OCI-LY7 (cell line): Measurements from ENCODE around the gene DNAJB11. TPM values are rescaled to one million over a fixed set of nuclear protein-coding genes. Genes with fewer than 3 reads are reported as not detected.
"Not testable (repeated sequence)": the region's sequence is repeated elsewhere in the genome, so short reads cannot be mapped to it uniquely, and the experiment has no call there.

ENCODE experiments used
- BruUV-seq: library from RNA; stranded (reverse); fragments of 400-500 nt; replicated peaks from 2 replicates; lab custom pipeline; 2021; lab: Mats Ljungman, UMichigan
- CTCF ChIA-PET: fragments of 300-600 bp; sonication (Branson Sonifier 250); formaldehyde crosslinking; loops from one replicate; lab custom pipeline; 2022; ENCODE audit warnings: antibody characterized with exemption; ENCODE audit not compliant: unreplicated experiment; lab: Charles Lee
- POLR2A ChIA-PET: fragments of 300-600 bp; sonication (Branson Sonifier 250); formaldehyde crosslinking; loops from one replicate; lab custom pipeline; 2022; ENCODE audit warnings: antibody characterized with exemption; lab: Charles Lee
- DNase-seq: peaks from one replicate; pipeline ENCODE4 v3.0.0-alpha.2; 2015; ENCODE audit warnings: low spot score
- H2AFZ ChIP-seq: fragments of 200-600 bp; sonication (generic), shearing (Covaris generic); 2 replicates; pipeline ENCODE4 v1.6.1; 2014; ENCODE audit warnings: mild to moderate bottlenecking, antibody characterized with exemption, low read length, moderate library complexity
- H3K27ac ChIP-seq: fragments of 200-600 bp; sonication (generic); 2 replicates; pipeline ENCODE4 v1.5.1; 2014; ENCODE audit warnings: mixed run types, low read depth, mild to moderate bottlenecking, moderate library complexity, low read length, inconsistent platforms; ENCODE audit not compliant: poor library complexity, severe bottlenecking
- H3K36me3 ChIP-seq: fragments of 200-600 bp; sonication (generic); 2 replicates; pipeline ENCODE4 v1.6.1; 2014; ENCODE audit warnings: mild to moderate bottlenecking, antibody characterized with exemption, low read length, moderate library complexity, mixed read lengths; ENCODE audit not compliant: insufficient read depth
- H3K4me1 ChIP-seq: fragments of 200-600 bp; sonication (generic); 2 replicates; pipeline ENCODE4 v1.5.1; 2014; ENCODE audit warnings: mild to moderate bottlenecking, low read length; ENCODE audit not compliant: insufficient read depth, poor library complexity, severe bottlenecking
- H3K4me2 ChIP-seq: fragments of 200-600 bp; sonication (generic); 2 replicates; pipeline ENCODE4 v1.6.1; 2014; ENCODE audit warnings: mild to moderate bottlenecking, low read length
- H3K4me3 ChIP-seq: fragments of 200-600 bp; sonication (generic); 2 replicates; pipeline ENCODE4 v1.5.1; 2014; ENCODE audit warnings: mild to moderate bottlenecking, low read depth, low read length; ENCODE audit not compliant: poor library complexity, severe bottlenecking
- H3K79me2 ChIP-seq: fragments of 200-600 bp; sonication (generic); 2 replicates; pipeline ENCODE4 v1.6.1; 2016; ENCODE audit warnings: low read depth, mild to moderate bottlenecking, low read length, moderate library complexity, mixed read lengths; ENCODE audit not compliant: insufficient read depth
- H3K9me2 ChIP-seq: fragments of 200-600 bp; sonication (generic); 2 replicates; pipeline ENCODE4 v1.6.1; 2016; ENCODE audit warnings: mild to moderate bottlenecking, low read length, mixed read lengths; ENCODE audit not compliant: insufficient read depth
- H3K9me3 ChIP-seq: fragments of 200-600 bp; sonication (generic); 2 replicates; pipeline ENCODE4 v1.6.1; 2014; ENCODE audit warnings: mild to moderate bottlenecking, mixed run types, low read length, mixed read lengths
- H4K20me1 ChIP-seq: fragments of 200-600 bp; sonication (generic); 2 replicates; pipeline ENCODE4 v1.6.1; 2014; ENCODE audit warnings: mild to moderate bottlenecking, antibody characterized with exemption, low read length, moderate library complexity, mixed read lengths; ENCODE audit not compliant: insufficient read depth
- CTCF ChIP-seq: fragments of 200-600 bp; sonication (generic); conservative IDR thresholded peaks from 2 replicates; pipeline ENCODE4 v1.5.1; 2014; ENCODE audit warnings: mild to moderate bottlenecking, antibody characterized with exemption, low read length, moderate library complexity, mixed read lengths
- EZH2phosphoT487 ChIP-seq: fragments of 200-600 bp; sonication (generic); IDR thresholded peaks from 2 replicates; pipeline ENCODE4 v1.6.1; 2018; ENCODE audit warnings: low read depth, borderline replicate concordance, mild to moderate bottlenecking, mixed run types, antibody characterized with exemption, low read length, moderate library complexity, mixed read lengths
- intact Hi-C: fragments of 100-400 bp; cut with micrococcal nuclease; formaldehyde crosslinking; loops from one replicate; pipeline ENCODE4 v1.10.0; 2022; ENCODE audit not compliant: unreplicated experiment
- total RNA-seq, 2 experiments: library from RNA; depleted of rRNA in 1 of 2; stranded (reverse); fragments of >200 nt in 1 of 2; shearing (Covaris generic) in 1 of 2; gene quantifications; 2 replicates each; pipeline ENCODE4 v1.2.3, GENCODE V29; 2014 to 2022

The DNAJB11 gene
- total RNA-seq, 2 experiments from 2014 or later, result 61.1 to 73.0 TPM

GRCh38 chr3:186567072-186567921, 3.2 kb upstream of the DNAJB11 start, which contains the start of gene TBCCD1:
Gene TBCCD1, minus strand, starts transcription at chr3:186567339. Its CDS starts 3,010 bp downstream, at chr3:186564329.
- TSS peak; percentile 74 for BruUV-seq
- ChIA-PET CTCF (interaction anchor here (0.8 to 1.3 kb wide), 2 partner anchors 33 to 49 kb away, joined by 3 read pairs; no protein-coding TSS in a partner anchor), POLR2A (interaction anchor here (0.6 to 1.7 kb wide), 12 partner anchors 10 to 1183 kb away, joined by 3 to 6 read pairs (median 4); partner anchors contain the start of gene EIF4A2)
- no peaks in the 10 kb centered on the region for H3K9me2 ChIP-seq
- peaks cover 26% of the 10 kb centered on the region for H3K36me3 ChIP-seq
- peak within 1 kb of the TSS; percentile 80 for H3K4me3 ChIP-seq
- TF ChIP-seq EZH2phosphoT487 (no peak), CTCF (no peak)
- H3K4me2 ChIP-seq, result peak within 1 kb of the TSS; percentile 100
- H3K27ac ChIP-seq, result peak within 1 kb of the TSS; percentile 79
- no peaks in the 10 kb centered on the region for H3K9me3 ChIP-seq
- H3K4me1 ChIP-seq, result peaks cover 27% of the 10 kb centered on the region
- peak within 1 kb of the TSS; percentile 97 for H2AFZ ChIP-seq
- H4K20me1 ChIP-seq, result no peaks in the 10 kb centered on the region
- H3K79me2 ChIP-seq, result peaks cover 60% of the 10 kb centered on the region
- DNase-seq, result peak; percentile 94
- intact Hi-C loops, result loop anchor here (5.0 kb wide), 2 partner anchors 240 to 630 kb away; partner anchors contain the start of genes RFC4 and TRA2B

DNA sequence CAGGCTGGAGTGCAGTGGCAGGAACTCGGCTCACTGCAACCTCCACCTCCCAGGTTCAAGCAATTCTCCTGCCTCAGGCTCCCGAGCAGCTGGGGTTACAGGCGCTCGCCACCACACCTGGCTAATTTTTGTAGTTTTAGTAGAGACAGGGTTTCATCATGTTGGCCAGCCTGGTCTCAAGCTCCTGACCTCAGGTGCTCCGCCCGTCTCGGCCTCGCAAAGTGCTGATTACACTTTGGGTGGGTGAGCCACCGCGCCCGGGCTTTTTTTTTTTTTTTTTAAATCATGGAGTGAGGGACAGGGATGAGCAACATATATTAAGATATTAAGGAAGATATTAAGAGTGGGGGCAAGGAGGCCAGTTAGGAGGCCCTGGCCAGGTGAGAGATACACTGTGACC, 1.2 kb upstream of the DNAJB11 start:
- not testable (repeated sequence) for DNase-seq, H3K9me3 ChIP-seq, BruUV-seq, H4K20me1 ChIP-seq, H3K9me2 ChIP-seq, H2AFZ ChIP-seq
- Histone ChIP-seq H3K79me2 (peaks cover 78% of the 10 kb centered on the region), H3K4me2 (peak overlapping the region; percentile 93), H3K4me1 (peaks cover 34% of the 10 kb centered on the region), H3K27ac (peak overlapping the region; percentile 60), H3K4me3 (peak overlapping the region; percentile 79), H3K36me3 (peaks cover 28% of the 10 kb centered on the region)
- intact Hi-C loops, result loop anchor here (5.0 kb wide), 2 partner anchors 238 to 632 kb away; partner anchors contain the start of genes RFC4 and TRA2B
- ChIA-PET POLR2A (interaction anchor here (0.6 to 2.7 kb wide), 15 partner anchors 10 to 643 kb away, joined by 3 to 18 read pairs (median 4); partner anchors contain the start of genes EIF4A2 and RFC4), CTCF (interaction anchor here (1.7 kb wide), 1 partner anchor 44 kb away, joined by 4 read pairs; no protein-coding TSS in a partner anchor)

DNA sequence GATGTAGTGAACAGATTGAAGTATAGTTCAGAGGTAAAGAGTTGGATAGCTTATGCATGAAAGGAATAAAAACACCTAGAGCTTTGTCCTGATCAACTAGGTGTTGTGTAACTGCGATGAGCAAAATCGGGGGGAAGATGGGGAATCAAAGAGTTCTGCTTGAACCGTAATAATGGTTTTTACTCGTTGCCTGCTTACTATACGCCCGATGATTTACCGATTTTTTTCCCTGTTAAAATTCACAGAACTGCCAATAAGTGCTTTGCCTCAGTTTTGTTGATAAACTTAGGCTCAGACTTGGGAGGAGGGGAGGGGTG, 783 bp upstream of the DNAJB11 start:
- H4K20me1 ChIP-seq, result no peaks in the 10 kb centered on the region
- POLR2A ChIA-PET, result interaction anchor here (0.6 to 2.7 kb wide), 20 partner anchors 10 to 643 kb away, joined by 3 to 18 read pairs (median 4); partner anchors contain the start of genes EIF4A2, RFC4 and TRA2B
- peaks cover 82% of the 10 kb centered on the region for H3K79me2 ChIP-seq
- H3K4me3 ChIP-seq, result peak overlapping the region; percentile 79
- peak overlapping the region; percentile 93 for H3K4me2 ChIP-seq
- H3K9me2 ChIP-seq, result no peaks in the 10 kb centered on the region
- intact Hi-C loops, result loop anchor here (2.0 to 5.0 kb wide), 3 partner anchors 213 to 632 kb away; partner anchors contain the start of genes EIF4A2, RFC4 and TRA2B
- 0 out of 2 replicates have a peak overlapping the region, but pooled peaks have one; percentile 10 for H2AFZ ChIP-seq
- CTCF ChIA-PET, result interaction anchor here (1.0 to 1.7 kb wide), 2 partner anchors 45 to 626 kb away, joined by 4 read pairs; no protein-coding TSS in a partner anchor
- H3K4me1 ChIP-seq, result peaks cover 34% of the 10 kb centered on the region
- H3K36me3 ChIP-seq, result peaks cover 32% of the 10 kb centered on the region
- peak; percentile 11 for DNase-seq
- H3K9me3 ChIP-seq, result no peaks in the 10 kb centered on the region
- TF ChIP-seq CTCF (no peak), EZH2phosphoT487 (no peak)
- BruUV-seq, result TSS peak; percentile 93
- H3K27ac ChIP-seq, result peak overlapping the region; percentile 60
